ENCODE results near the gene CNOT8. TPM values are rescaled to one million over a fixed set of nuclear protein-coding genes. Genes with fewer than 3 reads are reported as not detected.
"Not testable (repeated sequence)": the region's sequence is repeated elsewhere in the genome, so short reads cannot be mapped to it uniquely, and the experiment has no call there.

CNOT8 gene
- polyA plus RNA-seq, 4 donors = 72.4 to 88.6 (median 84.6) TPM

GRCh38 chr5:154832804-154833203 is 25.6 kb upstream of the CNOT8 start:
- DNase-seq (ENCODE audit: low read depth in 4 of 4, low spot score in 3 of 4) = not testable (repeated sequence)

- no peak for DNase-seq (ENCODE audit: low read depth in 4 of 4, low spot score in 3 of 4)
These were observed 24.4 kb upstream of the CNOT8 start for GRCh38 chr5:154834053-154834452.

DNA sequence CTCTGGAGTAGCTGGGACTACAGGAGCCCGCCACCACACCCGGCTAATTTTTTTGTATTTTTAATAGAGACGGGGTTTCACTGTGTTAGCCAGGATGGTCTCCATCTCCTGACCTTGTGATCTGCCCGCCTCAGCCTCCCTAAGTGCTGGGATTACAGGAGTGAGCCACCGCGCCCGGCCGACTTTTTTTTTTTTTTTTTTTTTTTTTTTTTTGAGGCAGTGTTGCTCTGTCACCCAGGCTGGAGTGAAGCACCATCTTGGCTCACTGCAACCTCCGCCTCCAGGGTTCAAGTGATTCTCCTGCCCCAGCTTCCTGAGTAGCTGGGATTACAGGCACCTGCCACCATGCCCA is 22.8 kb upstream of the CNOT8 start:
- not testable (repeated sequence) for DNase-seq (ENCODE audit: low read depth in 4 of 4, low spot score in 3 of 4)

- no peak for DNase-seq (ENCODE audit: low read depth in 4 of 4, low spot score in 3 of 4)
These were observed 22.2 kb upstream of the CNOT8 start for GRCh38 chr5:154836225-154836624.

GRCh38 chr5:154837009-154837901 is 21.2 kb upstream of the CNOT8 start:
- DNase-seq (ENCODE audit: low read depth in 4 of 4, low spot score in 3 of 4) = no peak

DNA sequence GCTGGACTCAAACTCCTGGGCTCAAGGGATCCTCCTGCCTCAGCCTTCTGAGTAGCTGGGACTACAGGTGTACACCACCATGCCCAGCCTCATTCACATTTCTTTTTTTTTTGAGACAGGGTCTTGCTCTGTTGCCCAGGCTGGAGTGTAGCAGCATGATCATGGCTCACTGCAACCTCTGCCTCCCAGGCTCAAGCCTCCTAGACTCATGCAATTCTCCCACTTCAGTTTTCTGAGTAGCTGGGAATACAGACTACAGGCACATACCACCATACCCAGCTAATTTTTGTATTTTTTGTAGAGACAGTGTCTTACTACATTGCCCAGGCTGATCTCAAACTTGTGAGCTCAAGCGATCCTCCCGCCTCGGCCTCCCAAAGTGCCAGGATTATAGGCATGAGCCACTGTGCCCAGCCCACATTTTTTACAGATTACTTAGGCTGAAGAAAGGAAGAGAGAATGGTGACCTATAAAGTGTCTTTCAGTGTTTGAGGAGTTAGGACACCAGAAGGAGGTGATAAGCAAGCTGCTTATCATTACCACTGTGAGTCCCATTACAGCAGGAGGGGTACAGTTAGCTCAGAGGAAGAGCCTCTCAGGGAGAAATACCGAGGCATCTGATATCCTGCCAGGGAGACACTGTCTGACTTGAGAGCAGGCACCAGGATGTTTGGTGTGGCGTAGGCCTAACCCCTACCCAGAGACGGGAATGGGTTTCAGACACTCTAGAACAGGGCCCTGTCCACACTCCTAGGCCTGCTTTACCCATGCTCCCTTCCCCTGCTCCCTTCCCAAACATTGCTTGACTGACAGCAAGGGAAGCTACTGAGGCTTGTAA is 17.8 kb upstream of the CNOT8 start:
- no peak for DNase-seq (ENCODE audit: low read depth in 4 of 4, low spot score in 3 of 4)

DNA sequence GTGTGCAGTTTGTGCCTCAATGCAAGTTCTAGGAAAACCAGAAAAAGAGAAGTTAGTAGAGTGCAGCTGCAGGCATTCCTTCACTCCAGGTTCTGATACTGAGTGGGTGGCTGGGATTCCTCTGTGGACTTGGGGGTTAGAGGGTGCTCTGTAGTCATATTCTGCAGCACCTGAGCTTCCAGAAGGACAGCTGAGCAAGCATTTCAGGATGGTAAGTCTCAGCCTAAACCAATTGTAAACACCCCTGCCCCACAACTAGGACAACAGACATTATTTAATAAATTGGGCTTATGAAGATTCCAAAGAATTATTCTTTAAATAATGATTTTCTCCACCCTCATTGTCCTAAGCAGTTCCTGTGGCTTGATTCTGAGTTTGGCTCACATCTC is 17.2 kb upstream of the CNOT8 start:
- no peak for DNase-seq (ENCODE audit: low read depth in 4 of 4, low spot score in 3 of 4)

DNA sequence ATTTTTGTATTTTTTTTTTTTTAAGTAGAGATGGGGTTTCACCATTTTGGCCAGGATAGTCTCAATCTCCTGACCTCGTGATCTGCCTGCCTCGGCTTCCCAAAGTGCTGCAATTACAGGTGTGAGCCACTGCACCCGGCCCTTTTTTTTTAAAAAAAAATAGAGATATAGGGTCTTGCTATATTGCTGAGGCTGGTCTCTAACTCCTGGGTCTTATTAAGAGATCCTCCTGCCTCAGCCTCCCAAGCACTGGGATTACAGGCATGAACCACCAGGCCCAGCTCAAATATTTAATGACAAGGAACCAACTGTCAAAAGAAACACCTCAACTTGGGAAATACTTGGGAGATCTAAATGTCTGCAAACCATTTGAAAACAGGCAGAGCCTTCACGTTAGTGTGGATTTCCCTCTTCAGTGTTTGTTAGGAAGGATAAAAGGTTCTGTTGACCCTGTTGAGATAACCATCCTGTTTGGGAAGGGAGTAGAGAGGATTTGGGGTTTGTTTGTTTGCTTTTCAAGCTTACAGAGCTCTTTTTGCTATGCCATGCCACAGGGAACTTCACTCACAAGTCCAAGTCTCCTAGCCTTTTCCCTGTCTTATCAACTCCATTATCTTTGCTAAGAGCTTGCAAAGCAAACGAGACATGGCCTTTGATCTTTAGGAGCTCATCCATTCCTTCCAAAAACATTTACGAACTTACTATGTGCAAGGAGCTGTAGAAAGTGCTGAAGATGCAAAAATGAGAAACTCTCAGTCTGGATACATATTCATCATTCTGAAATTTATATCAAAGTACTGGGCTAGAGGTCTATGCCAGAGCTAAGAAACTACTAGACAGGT is 15.5 kb upstream of the CNOT8 start:
- no peak for DNase-seq (ENCODE audit: low read depth in 4 of 4, low spot score in 3 of 4)

GRCh38 chr5:154844809-154845208 is 13.6 kb upstream of the CNOT8 start:
- no peak for DNase-seq (ENCODE audit: low read depth in 4 of 4, low spot score in 3 of 4)

DNA sequence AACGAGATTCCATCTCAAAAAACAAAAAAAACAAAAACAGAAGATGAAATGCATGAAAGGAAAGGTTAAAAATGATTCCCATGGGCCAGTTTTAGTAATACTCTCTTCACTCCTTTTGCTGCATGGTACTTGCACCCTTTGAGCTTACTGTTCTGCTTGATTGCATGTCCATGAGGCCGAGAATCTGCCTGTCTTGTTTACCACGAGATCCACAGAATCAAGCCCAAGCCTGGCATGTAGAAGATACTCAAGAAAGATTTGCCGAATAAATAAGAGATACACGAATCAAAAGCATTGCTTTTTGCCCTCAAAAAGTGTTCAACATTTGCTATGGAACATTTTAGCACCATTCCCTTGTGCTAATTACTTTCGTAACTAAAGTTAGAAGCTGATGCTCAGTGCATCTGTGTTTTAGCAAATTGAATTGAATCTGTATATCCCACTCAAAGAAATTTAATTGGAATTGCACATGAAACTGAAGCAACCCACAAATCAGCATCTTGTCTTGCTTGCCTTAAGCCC is 9.1 kb upstream of the CNOT8 start:
- no peak for DNase-seq (ENCODE audit: low read depth in 4 of 4, low spot score in 3 of 4)

- DNase-seq (ENCODE audit: low read depth in 4 of 4, low spot score in 3 of 4) = peak in 1 of 4 donors; percentile 34
These were observed 8.6 kb upstream of the CNOT8 start for GRCh38 chr5:154849791-154850201.

DNA sequence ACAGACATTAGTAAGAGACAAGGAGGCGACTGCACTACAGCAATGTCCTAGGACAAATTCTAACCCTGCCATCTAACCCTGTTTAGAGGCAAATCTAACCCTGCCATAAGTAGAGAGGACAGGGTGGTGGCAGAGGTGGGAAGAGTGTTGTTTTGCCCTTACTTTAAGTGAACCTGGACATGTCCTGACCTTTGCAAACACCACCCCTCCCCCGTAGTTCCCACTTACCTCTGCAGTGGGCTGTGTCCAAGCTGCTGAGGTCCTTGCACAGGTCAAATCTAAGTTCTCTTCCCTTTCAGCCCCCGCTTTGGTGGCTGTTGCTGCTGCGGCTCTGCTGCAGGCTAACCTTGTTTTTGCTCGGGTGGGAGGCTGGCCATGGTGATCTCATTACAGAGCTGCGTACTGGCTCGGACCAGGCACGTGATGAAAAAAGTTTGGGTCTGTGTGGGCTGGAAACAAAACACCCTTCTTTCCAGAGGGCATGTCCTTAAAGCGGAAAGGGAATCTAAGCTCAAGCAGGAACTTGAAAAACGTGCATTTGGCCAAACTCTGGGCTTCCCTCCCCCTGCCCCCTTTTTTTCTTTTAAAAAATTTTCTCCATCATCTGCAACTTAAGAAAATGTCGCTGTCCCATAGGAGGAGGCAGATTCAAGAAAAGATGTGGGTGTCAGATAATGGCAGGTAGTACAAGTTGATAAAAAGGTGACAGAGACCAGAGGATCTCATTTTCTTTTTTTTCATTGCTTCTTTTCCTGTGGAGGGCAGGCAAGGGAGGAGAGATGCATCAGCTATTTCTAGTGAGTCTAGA is 8.0 kb upstream of the CNOT8 start, which contains the start of gene FAXDC2:
FAXDC2 (minus strand) TSS at position 349 of the 808 bp plus-strand sequence. CDS start 12,425 bp downstream, outside the sequence.
- DNase-seq (ENCODE audit: low read depth in 4 of 4, low spot score in 3 of 4) = peak; percentile 75 to 89 (median 83)

DNA sequence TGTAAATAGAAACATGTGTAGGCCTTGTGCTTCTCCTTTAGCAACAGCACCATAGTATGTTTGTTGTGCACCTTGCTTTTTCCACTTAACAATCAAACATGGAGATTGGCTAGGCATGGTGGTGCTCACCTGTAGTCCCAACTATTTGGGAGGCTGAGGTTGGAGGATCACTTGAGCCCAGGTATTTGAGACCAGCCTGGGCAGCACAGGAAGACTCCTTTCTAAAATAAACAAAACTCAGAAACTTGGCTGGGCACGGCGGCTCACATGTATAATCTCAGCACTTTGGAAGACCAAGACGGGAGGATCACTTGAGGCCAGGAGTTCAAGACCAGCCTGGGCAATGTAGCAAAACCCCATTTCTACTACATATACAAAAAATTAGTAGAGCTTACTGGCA is 7.1 kb upstream of the CNOT8 start:
- DNase-seq (ENCODE audit: low read depth in 4 of 4, low spot score in 3 of 4) = no peak

GRCh38 chr5:154857530-154858296 is 714 bp upstream of the CNOT8 start:
- DNase-seq (ENCODE audit: low read depth in 4 of 4, low spot score in 3 of 4) = peak; percentile 91 to 97 (median 94)

GRCh38 chr5:154858972-154859871 is 795 bp downstream of the CNOT8 start:
- peak in 1 of 4 donors; percentile 10 for DNase-seq (ENCODE audit: low read depth in 4 of 4, low spot score in 3 of 4)

GRCh38 chr5:154860123-154860522 is 1.7 kb downstream of the CNOT8 start:
- DNase-seq (ENCODE audit: low read depth in 4 of 4, low spot score in 3 of 4) = no peak

- DNase-seq (ENCODE audit: low read depth in 4 of 4, low spot score in 3 of 4) = no peak
These were observed 2.3 kb downstream of the CNOT8 start for GRCh38 chr5:154860765-154861164.

DNA sequence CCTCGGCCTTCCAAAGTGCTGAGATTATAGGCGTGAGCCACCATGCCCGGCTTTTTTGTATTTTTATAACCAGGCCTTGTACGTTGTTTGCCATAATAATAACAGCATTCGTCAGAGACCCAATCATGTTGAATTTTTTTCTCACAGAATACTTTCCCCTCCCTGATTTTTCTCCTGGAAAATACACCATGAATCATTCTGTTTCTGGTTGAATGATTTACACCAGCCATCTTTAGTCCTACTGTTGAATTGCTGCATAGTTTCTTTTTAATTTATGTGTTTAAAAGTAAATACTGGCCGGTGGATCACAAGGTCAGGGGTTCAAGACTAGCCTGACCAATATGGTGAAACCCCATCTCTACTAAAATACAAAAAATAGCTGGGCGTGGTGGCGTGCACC is 3.5 kb downstream of the CNOT8 start:
- no peak for DNase-seq (ENCODE audit: low read depth in 4 of 4, low spot score in 3 of 4)

Data from right renal pelvis (tissue), 4 donors.